GM20431 (cell line): ENCODE measurements around the gene PRDM5.

Experiments
- in situ Hi-C: fragments of 300-500 bp; cut with MseI, MboI; formaldehyde crosslinking; loops from one replicate; pipeline ENCODE4 v1.15.0; 2020; ENCODE audit warnings: low sequenced_read_pairs; ENCODE audit not compliant: unreplicated experiment

Gene PRDM5

GRCh38 chr4:120922381-120923206 is at the start of gene PRDM5:
TSS of gene PRDM5 (minus strand) at chr4:120922726. CDS start at chr4:120922608, 118 bp downstream.
- in situ Hi-C loops: no loop called here

DNA sequence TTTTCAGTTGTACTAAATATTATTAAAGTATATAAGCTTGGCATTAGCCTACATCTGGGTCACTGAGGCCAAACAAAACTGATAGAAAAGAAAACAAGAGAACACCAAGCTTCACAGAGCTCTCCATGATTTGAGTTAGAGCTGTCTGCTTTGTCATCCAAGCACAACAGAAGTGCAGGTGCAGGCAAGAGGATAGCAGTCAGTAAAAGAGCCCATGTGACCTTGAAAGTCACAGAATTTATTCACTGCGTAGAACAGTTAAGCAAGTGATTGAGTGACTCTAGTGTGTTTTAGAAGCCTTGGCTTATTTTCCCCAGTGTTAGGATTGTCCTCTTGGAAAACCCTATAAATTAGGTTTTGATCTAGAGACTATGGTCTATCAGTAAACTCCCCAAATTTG is 49.4 kb upstream of the PRDM5 start:
- in situ Hi-C loops: no loop called here

- in situ Hi-C loops: no loop called here
These were observed 43.4 kb upstream of the PRDM5 start for GRCh38 chr4:120965938-120966337.

GRCh38 chr4:120964596-120964995 is 42.1 kb upstream of the PRDM5 start:
- in situ Hi-C loops: no loop called here

DNA sequence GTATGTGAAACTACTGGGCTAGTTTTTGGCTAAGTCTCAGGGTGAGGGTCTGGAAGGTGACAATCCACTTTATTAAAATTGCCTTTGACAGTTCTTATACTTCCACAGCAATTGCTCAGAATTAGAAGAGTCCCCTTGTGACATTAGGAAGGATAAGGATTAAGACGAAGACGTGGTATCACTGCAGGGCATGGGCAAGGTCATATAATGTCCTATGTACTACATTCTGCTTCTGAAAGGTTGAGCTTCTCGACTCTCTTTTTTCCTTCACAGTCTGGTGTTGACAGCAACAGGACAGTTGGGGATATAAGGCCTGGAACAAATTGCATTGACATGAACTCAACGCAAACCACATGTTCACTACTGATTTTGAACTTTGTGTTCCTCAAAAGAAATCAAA is 40.9 kb upstream of the PRDM5 start:
- in situ Hi-C loops: no loop called here

DNA sequence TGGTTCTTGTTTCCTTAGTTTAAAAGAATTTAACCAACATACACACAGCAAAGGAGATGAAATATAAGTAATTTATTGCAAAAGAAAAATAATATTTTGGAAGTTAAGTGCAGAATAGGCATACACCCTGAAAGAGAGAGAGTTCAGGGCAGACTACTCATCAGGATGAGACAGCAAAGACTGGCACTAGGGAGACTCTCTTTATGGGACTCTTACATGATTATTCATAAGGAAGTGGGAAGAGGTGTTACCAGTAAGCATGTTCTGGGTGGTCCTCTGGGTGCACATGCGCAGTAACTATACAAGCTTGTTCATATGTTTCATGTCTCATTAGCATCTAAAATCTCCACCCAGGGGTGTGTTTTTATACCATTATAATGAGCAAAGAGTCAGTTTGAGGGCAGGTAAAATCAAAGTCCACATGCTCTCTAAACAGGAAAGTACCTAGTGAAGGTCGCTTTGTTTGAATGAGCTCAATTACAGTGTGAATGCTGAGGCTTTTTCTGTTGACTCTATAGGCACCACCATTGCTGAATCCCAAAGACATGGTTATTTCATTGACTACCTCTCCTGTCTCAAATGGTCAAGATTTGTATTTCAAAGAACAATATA is 38.2 kb upstream of the PRDM5 start:
- in situ Hi-C loops: no loop called here

DNA sequence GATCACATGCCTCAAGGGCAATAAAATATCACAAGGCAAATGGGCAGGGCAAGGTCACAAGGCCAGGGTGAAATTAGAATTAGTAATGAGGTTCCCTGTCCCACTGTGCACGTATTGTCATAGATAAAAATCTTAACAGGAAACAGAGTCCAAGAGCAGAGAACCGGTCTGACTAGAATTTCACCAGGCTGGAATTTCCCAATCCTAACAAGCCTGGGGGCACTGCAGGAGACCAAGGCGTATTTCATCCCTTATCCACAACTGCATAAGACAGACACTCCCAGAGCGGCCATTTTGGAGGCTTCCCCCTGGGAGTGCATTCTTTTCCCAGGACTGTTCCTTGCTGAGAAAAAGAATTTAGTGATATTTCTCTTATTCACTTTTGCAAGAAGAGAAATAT is 25.9 kb upstream of the PRDM5 start:
- in situ Hi-C loops: no loop called here

DNA sequence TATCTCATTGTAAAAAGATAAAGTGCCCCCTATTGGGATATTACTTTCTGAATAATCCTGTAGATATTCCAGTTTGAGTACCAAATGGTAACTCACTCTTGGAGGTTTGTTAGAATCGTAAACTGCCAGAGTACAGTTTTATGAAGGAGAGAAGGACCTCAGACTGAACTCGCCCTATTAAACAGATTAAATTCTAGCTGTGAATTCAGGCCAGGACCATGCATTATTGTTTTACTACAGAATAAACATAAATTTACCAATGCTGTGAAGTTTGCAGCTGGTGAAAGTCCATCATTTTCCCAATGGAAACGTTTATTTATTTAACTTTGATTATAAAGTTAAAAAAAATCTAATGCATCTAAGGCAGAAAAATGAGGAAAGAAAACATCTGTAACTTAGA is 20.2 kb upstream of the PRDM5 start:
- in situ Hi-C loops: no loop called here

DNA sequence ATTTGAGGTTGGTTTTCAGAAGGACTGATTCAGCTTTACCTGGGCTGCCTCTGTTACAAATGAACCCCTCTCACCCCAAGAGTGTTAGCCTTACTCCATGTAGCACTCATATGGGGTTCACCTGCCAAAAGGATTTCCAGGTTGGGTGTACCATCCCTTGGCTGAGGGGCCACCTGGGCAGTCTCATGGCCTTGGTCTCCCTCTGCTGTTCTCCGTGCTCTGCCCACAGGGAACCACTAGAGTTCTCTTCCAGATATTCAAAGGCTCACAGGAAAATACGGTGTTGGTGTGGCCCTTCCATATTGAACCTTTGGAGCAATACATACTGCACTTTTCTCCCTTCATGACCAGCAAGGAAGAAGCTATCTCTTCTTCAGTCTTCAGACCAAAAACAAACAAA is 18.0 kb upstream of the PRDM5 start:
- in situ Hi-C loops: no loop called here

- in situ Hi-C loops: no loop called here
These were observed 17.2 kb upstream of the PRDM5 start for GRCh38 chr4:120939693-120940092.

- in situ Hi-C loops: no loop called here
These were observed 7.3 kb upstream of the PRDM5 start for GRCh38 chr4:120929847-120930246.

- in situ Hi-C loops: no loop called here
These were observed 5.4 kb upstream of the PRDM5 start for GRCh38 chr4:120927801-120928409.

GRCh38 chr4:120926358-120927025 is 4.0 kb upstream of the PRDM5 start:
- in situ Hi-C loops: no loop called here

DNA sequence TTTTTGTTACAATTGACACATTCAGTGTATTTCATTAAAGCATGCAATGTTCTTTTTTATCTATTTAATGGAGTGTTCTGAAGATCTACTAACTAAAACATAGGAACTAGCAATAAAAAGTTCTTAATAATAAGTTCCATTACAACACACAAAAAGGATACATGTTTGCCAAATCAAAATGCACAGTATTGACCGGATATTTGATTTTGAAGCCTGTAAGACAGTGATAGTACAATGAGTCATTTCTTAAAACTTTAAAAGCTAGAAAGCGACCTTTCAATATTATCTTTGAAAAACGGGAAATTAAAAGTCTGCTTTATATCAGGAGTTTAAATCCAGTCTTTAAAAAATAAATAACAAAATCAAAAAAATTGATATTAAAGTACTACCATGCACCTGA is 2.4 kb upstream of the PRDM5 start:
- in situ Hi-C loops: no loop called here

GRCh38 chr4:120923207-120923522 is 639 bp upstream of the PRDM5 start:
- in situ Hi-C loops: no loop called here

DNA sequence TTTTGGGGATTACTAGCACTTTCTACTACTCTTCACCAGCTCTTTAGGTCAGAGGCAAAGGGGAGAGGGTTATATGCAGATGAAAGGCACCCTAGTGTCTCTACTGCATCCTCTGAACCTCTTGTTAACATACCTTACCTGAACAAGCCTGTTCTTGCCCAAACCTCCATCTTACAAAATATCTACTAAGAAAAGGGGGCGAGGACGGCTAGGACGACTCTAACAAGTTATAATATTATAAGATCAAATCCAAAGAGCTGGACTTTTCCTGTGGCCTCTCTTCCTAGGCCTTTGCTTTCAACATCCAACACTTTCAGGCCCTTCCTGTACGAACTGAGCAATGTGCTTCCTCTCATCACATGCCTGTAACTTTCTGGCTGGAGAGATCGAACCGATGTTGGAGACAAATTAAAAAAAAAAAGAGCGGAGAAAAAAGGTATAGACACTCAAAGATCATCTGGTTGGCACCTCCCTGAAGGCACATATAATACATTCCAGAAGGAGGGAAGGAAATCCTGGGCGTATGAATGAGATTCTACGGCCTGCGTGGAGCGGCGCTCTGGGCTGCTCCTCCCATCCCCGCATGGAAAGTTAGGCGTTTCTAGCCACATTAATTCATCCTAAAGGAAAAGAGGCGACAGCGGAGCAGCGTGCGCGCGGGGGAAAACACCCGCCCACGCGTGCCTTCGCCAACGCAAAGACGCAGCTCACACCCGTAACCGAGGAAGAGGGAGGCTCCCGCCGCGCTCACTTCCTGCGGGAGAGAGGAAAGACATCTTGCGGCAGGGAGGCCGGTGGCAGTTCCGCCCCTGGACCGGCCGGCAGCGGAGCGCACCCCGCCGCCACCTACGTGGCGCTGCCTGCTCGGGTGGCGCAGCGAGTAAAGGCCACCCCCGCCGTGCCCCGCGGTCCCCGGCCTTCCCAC is 808 bp downstream of the PRDM5 start:
- in situ Hi-C loops: no loop called here

GRCh38 chr4:120920666-120921065 is 1.9 kb downstream of the PRDM5 start:
- in situ Hi-C loops: no loop called here

DNA sequence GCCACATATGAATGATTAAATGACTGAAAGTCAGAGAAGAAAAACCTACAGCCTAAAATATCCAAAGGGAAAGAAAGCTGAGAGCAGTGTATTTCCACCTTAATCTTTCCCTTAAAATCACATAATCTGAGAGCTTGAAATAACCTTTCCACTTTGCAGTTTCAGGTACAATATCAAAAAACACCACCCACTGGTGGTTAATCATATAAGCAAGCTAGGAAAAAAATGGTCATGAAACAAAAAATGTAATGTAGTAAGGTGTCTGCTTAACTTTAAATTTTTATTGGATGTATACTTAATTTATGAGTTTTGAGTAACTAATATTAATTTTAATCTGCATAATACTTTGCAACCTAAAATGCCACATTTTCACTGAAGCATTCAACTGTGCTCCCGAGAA is 3.2 kb downstream of the PRDM5 start:
- in situ Hi-C loops: no loop called here

GRCh38 chr4:120918788-120919187 is 3.7 kb downstream of the PRDM5 start:
- in situ Hi-C loops: no loop called here

DNA sequence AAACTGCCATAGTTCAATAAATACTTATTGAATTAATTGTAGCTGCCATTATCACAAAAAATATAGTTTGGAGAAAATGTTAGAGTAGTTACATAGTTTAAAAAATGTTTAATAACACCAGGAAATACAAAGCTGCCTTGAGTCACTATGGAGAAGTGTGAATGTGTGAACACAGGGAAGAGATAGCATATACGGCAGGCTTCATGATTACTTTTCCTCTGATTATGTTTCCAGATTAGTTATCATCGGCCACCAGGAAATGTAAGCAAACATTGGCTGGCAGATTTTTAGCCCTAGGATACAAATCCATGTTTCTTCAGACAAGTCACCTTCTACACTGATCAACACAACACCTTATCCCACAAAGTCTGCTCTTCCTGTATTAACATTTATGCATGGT is 4.4 kb downstream of the PRDM5 start:
- in situ Hi-C loops: no loop called here
